Measurements from ENCODE around the gene HOXD1.

Gene HOXD1

GRCh38 chr2:176148751-176149421 is 39.6 kb upstream of the HOXD1 start:
- H3K27ac Mint-ChIP-seq, result peak overlapping the region; percentile 95
- no peaks in the 10 kb centered on the region for H3K27me3 Mint-ChIP-seq (ENCODE audit: low read depth, poor library complexity)
- H3K4me3 Mint-ChIP-seq, result peak overlapping the region; percentile 100
- DNase-seq, result no peak
- H3K4me1 Mint-ChIP-seq, result peaks cover 66% of the 10 kb centered on the region
- no peaks in the 10 kb centered on the region for H3K9me3 Mint-ChIP-seq
- peaks cover 74% of the 10 kb centered on the region for H3K36me3 Mint-ChIP-seq (ENCODE audit: low read depth)
- no peak for TF ChIP-seq CTCF (IDR thresholded peaks at IDR 0.05)

- Mint-ChIP-seq H3K36me3 (ENCODE audit: low read depth) (peaks cover 77% of the 10 kb centered on the region), H3K4me3 (peak overlapping the region; percentile 100), H3K4me1 (peaks cover 66% of the 10 kb centered on the region), H3K9me3 (no peaks in the 10 kb centered on the region), H3K27me3 (ENCODE audit: low read depth, poor library complexity) (no peaks in the 10 kb centered on the region), H3K27ac (peak overlapping the region; percentile 95)
- no peak for DNase-seq
- TF ChIP-seq CTCF (IDR thresholded peaks at IDR 0.05), result no peak
Measured at GRCh38 chr2:176149481-176149938, 39.0 kb upstream of the HOXD1 start.

GRCh38 chr2:176149939-176150583 is 38.4 kb upstream of the HOXD1 start:
- no peak for DNase-seq
- TF ChIP-seq CTCF (IDR thresholded peaks at IDR 0.05), result no peak
- Mint-ChIP-seq H3K4me1 (peaks cover 66% of the 10 kb centered on the region), H3K36me3 (ENCODE audit: low read depth) (peaks cover 78% of the 10 kb centered on the region), H3K27ac (peak overlapping the region; percentile 95), H3K9me3 (no peaks in the 10 kb centered on the region), H3K4me3 (peak overlapping the region; percentile 100), H3K27me3 (ENCODE audit: low read depth, poor library complexity) (no peaks in the 10 kb centered on the region)

GRCh38 chr2:176150584-176151441 is 37.7 kb upstream of the HOXD1 start:
- Mint-ChIP-seq H3K27ac (peak overlapping the region; percentile 97), H3K9me3 (no peaks in the 10 kb centered on the region), H3K36me3 (ENCODE audit: low read depth) (peaks cover 85% of the 10 kb centered on the region), H3K27me3 (ENCODE audit: low read depth, poor library complexity) (no peaks in the 10 kb centered on the region), H3K4me1 (peaks cover 66% of the 10 kb centered on the region), H3K4me3 (peak overlapping the region; percentile 100)
- DNase-seq, result no peak
- no peak for TF ChIP-seq CTCF (IDR thresholded peaks at IDR 0.05)

- peak within 1 kb of the TSS; percentile 100 for H3K4me3 Mint-ChIP-seq
- H3K36me3 Mint-ChIP-seq (ENCODE audit: low read depth), result peaks cover 82% of the 10 kb centered on the region
- DNase-seq, result no peak
- peak within 1 kb of the TSS; percentile 99 for H3K27ac Mint-ChIP-seq
- no peaks in the 10 kb centered on the region for H3K27me3 Mint-ChIP-seq (ENCODE audit: low read depth, poor library complexity)
- H3K9me3 Mint-ChIP-seq, result no peaks in the 10 kb centered on the region
- no peak for TF ChIP-seq CTCF (IDR thresholded peaks at IDR 0.05)
- H3K4me1 Mint-ChIP-seq, result peaks cover 70% of the 10 kb centered on the region
Measured at GRCh38 chr2:176151442-176152287, 36.8 kb upstream of the HOXD1 start, which contains the start of gene HOXD4. HOXD4 (plus strand) TSS chr2:176151550; CDS start chr2:176151634, 84 bp downstream.

Measured in nephron progenitor cell (in vitro differentiated cells).